ENCODE data around the gene TRMT1.

The TRMT1 gene

DNA sequence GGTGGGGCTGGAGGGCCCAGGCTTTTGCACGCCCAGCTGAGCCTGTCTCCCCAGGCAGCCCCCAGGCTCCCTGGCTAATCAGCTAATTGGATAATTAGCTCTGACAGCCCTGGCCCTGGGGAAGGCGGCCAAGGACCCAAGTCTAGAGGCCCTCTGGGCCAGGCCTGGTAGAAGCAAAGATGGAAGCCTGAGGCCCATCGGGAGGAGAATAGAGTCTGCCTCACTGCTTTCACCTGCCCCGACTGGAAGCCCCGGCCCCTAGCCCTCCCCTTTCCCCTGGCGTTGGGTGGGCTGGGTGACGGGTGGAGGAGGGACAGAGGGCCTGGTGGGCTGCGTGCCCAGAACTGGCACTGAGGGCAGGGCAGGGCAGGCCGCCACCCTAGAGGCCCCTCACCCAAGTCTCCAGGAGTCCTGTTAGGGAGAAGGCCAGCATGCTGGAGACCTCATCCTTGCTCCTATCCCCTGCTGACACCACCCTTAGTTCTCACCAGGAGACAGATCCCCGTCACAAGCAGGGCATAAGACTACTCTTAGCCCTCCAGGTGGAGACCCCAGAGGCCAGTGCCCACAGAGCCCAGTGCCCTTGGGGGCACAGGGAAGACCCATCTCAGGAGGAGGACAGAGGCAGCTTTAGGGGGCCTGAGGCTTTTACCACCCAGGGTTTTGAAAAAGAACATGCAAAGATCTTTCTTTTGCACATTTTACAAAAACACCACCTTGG, 25.9 kb downstream of the TRMT1 start:
- DNase-seq (ENCODE audit: low read depth), result no peak

DNA sequence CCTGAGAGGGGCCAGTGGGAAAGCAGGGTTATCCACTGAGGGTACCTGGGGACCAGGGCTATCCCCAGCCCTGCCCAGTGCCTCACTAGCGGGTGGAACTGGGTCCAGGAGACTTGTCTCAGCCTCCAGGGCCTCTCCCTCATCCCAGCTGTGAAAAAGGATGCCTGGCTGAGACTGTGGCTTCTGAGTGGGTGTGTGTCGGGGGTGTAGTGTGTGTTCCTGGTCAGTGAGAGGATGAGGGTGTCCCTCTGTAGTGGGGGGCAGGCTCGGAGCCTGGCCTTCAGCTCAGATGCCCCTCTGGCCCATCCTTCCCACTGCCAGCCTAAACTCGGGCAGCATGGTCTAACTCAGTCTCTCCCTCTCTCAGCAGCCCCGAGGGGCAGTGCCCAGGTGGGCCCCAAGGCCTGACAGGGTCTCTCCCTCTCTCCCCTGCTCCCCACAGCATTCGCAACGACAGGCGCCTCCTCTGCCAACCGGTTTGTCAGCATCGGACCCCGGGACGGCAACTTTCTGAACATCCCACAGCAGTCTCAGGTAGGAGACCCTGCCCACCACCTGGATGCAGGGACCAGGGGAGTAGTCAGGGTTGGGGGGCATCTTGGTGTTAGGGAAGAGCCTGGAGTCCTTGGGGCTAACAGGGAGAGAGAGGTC, 26.6 kb downstream of the TRMT1 start:
- DNase-seq (ENCODE audit: low read depth), result no peak

DNA sequence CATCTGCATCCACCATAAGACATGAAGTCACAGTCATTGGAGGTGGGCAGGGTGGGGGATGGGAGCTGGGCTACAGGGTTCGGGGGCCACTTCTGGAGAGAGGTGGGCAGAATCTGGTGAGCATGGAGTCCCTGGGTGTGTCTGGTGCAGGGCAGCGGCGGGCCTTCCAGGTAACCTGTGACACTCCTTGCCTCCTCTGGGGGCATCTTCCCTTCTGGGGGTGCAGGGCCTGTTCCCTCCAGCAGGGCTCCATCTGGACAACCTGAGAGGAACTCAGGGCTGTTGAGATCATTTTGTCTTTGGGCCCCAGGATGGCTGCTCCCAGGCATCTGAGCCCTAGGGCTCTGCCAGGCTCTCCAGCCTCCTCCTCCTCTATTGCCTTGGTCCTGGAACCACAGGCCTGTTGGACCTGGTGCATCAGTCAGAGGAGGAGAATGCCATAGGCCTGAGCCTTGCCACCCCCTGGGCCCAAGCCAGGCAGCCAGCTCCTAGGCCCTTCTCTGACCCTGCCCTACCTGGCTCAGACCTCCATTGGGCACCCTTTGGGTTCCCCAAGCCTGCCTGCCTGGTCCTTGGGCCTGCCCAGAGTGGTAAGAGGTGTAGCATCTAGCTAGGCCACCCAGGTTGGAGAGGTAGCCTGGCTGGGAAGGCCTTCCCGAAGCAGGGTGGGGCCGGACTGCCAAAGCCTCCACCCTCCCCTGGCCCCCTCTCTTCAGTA, 27.2 kb downstream of the TRMT1 start:
- DNase-seq (ENCODE audit: low read depth), result no peak

GRCh38 chr19:13087795-13088537, 28.6 kb downstream of the TRMT1 start:
- DNase-seq (ENCODE audit: low read depth), result no peak

DNA sequence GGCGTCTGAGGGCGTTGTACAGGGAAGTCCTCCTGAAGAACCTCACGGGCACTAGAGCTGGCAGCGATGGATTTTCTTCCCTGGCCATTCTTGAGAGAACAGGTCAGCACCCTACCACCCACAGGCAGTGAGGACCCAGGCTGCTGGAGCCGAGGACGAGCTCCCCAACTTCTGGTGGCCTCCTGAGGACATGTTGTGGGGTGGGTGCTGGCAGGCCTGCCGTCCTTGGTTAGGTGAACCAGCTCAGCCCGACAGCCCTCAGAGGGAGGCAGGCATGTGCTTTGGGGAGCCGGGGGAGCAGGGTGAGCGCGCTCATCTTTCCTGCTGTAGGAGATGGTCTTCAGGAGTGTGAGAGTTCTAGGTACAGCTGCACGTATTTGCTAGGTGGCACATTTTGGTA, 29.2 kb downstream of the TRMT1 start:
- no peak for DNase-seq (ENCODE audit: low read depth)

DNA sequence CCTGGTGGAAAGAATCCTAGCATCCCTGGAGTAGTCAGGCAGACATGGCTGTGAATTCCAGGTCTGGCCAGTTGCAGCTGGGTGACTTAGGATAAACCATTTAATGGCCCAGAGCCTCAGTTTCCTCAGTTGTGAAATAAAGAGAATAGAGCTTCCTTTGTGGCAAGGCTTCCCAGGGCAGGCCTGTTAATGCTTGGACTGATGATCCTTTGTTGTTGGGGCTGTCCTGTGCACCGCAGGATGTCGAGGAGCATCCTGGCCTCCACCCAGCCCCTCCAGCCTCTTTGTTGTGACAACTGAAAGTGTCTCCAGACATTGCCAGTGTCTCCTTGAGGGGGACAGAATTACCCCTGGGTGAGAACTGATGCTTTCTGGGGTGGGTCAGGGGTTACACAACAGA, 30.2 kb downstream of the TRMT1 start:
- no peak for DNase-seq (ENCODE audit: low read depth)

DNA sequence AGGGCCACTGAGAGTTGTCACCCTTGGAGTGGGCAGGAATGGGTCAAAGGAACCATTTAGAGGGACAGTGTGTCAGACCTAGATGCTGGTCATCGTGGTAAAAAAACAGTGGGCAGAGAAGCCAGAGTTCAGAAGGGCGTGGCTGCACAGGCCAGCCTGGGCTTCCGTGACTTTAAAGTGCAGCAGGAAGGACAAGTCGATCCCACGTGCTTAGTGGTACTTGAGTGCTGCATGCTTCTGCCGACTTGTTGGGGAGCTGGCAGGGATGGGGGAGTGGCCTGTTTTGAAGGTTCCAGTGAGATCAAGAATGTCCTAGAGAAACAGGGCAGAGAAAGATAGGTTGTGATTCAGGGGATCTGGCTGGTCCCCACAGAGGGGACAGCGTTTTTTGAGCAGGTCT, 30.9 kb downstream of the TRMT1 start:
- no peak for DNase-seq (ENCODE audit: low read depth)

GRCh38 chr19:13083627-13084026, 32.9 kb downstream of the TRMT1 start:
- no peak for DNase-seq (ENCODE audit: low read depth)

DNA sequence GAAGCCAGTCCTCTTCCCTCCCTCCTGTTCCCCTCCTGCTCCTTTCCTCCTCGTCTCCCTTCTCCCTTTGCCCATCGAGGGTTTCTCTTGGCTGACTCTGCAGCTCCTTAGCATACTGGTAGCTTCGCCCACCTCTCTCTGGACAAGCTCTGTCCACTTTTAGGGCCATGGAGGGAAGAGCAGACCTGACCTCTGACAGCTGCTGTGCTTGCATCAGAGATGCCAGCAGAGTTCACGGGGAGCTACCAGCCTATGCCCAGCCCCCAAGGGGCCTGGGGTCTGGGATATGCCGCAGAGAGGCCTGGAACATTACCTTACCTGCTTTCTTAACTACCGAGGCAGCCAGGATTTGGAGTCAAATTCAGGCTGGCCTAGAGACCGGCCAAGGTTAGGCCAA, 33.5 kb downstream of the TRMT1 start:
- DNase-seq (ENCODE audit: low read depth), result no peak

- DNase-seq (ENCODE audit: low read depth), result no peak
Measured at GRCh38 chr19:13082192-13083007, 34.1 kb downstream of the TRMT1 start.

DNA sequence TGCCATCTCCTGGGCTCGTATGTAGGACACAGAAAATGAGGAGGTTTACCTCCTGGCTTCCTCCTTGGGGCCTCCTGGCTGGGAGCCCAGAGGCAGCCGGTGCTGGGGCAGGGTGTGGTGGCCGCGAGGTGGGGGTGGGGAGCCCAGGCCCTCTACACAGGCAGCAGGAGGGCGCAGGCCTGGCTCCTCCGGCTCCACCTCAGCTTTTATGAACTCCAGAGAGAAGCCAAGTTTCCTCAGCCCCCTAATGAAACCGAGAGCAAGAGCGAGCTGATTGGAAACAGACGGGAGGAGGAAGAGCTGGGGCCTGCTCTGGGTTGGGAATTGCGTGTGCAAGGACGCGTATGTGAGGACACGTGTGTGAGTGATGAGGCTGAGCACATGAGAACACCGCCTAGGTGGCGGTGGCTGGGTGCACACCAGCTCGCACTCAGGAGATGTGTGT, 37.0 kb downstream of the TRMT1 start:
- DNase-seq (ENCODE audit: low read depth), result no peak

DNA sequence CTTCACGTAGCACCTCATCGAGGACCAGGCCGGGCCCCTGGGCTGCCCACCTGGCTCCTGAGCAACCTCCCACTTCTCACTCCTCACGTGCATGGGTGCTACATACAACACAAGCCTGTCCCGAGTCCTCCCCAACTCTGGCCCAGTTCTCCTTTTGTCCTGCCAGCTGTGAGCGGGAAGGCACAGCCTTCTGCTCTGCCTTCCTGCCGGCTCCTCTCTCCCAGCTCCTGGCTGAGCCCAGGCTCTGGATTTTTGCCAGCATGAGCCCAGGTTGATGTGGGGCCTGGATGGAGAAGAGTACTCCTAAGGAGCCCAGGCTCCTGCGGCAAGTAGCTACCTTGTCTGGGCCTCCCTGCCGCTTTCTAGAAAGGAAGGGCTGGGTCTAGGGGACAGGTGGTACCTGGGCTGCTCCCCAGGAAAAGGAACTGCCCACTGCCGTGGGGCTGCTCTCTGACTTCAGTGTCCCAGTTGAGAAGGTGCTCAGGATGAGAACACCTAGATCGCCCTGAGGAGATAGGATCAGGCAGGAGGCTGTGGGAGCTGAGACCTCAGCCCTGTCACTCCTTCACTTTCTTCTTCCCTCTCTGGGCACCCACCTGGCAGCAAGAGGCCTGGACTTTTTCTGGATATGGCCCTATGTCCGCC, 37.5 kb downstream of the TRMT1 start:
- DNase-seq (ENCODE audit: low read depth), result no peak

- DNase-seq (ENCODE audit: low read depth), result no peak
Measured at GRCh38 chr19:13078381-13078780, 38.2 kb downstream of the TRMT1 start.

GRCh38 chr19:13077240-13077639, 39.3 kb downstream of the TRMT1 start:
- DNase-seq (ENCODE audit: low read depth), result no peak

- DNase-seq (ENCODE audit: low read depth), result no peak
Measured at GRCh38 chr19:13076787-13077186, 39.8 kb downstream of the TRMT1 start.

DNA sequence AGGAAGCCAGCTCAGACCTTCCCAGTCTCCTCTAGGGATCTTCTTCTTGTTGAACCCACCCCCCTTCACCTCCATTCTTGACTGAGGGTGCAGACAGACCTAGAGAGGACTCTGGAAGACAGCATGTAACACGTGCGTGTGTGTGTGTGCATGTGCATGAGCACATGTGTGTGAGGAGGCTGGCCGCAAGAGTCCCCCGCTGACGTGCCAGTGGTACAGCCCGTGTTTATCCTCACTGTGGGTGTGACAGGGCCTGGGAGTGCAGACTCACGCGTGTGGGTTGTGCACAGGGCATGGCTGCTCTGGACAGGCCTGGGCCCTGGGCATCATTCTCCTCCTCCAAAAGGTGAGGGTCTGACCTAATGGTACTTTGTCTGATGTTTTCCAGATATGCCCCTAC, 40.2 kb downstream of the TRMT1 start:
- no peak for DNase-seq (ENCODE audit: low read depth)

GRCh38 chr19:13074378-13074777, 42.2 kb downstream of the TRMT1 start:
- no peak for DNase-seq (ENCODE audit: low read depth)

- DNase-seq (ENCODE audit: low read depth), result no peak
Measured at GRCh38 chr19:13073263-13073662, 43.3 kb downstream of the TRMT1 start.

GRCh38 chr19:13072188-13072908, 44.2 kb downstream of the TRMT1 start:
- no peak for DNase-seq (ENCODE audit: low read depth)

- no peak for DNase-seq (ENCODE audit: low read depth)
Measured at GRCh38 chr19:13071444-13072187, 44.9 kb downstream of the TRMT1 start.
